Naive B cell (primary cell): ENCODE results near the gene MT3. TPM values are rescaled to one million over a fixed set of nuclear protein-coding genes. Genes with fewer than 3 reads are reported as not detected.
A peak's percentile ranks its signal among the peaks of the same experiment; 100 is the strongest.

Source experiments
- ATAC-seq, 2 donors: fragments of 150-1000 bp; cut with Tn5 transposase; 2 replicates each; pipeline ENCODE4 v1.10.0; 2021; ENCODE audit warnings: low read depth in 2 of 2, mild to moderate bottlenecking in 2 of 2, moderate library complexity in 2 of 2
- DNase-seq: peaks from one replicate; pipeline ENCODE4 v3.0.0; 2022
- H3K27ac Mint-ChIP-seq, 6 donors: one replicate each; pipeline ENCODE4 v1.8.0; 2020 to 2022; ENCODE audit warnings: mild to moderate bottlenecking in 6 of 6, mixed read lengths in 6 of 6, moderate library complexity in 5 of 6, inconsistent platforms in 2 of 6
- H3K27me3 Mint-ChIP-seq, 3 donors: one replicate each; pipeline ENCODE4 v1.8.0; 2021 to 2022; ENCODE audit warnings: mixed read lengths in 3 of 3, mild to moderate bottlenecking in 1 of 3
- H3K36me3 Mint-ChIP-seq, 2 donors: one replicate each; pipeline ENCODE4 v1.8.0; 2020 to 2022; ENCODE audit warnings: mixed read lengths in 2 of 2, inconsistent platforms in 1 of 2, mild to moderate bottlenecking in 1 of 2
- H3K4me1 Mint-ChIP-seq, 3 donors: one replicate each; pipeline ENCODE4 v1.8.0; 2020 to 2022; ENCODE audit warnings: mixed read lengths in 3 of 3, inconsistent platforms in 1 of 3, mild to moderate bottlenecking in 1 of 3, moderate library complexity in 1 of 3
- H3K4me3 Mint-ChIP-seq, 8 donors: one replicate each; pipeline ENCODE4 v1.8.0; 2020 to 2022; ENCODE audit warnings: mild to moderate bottlenecking in 8 of 8, mixed read lengths in 8 of 8, moderate library complexity in 8 of 8, inconsistent platforms in 2 of 8
- H3K9me3 Mint-ChIP-seq, 7 donors: one replicate each; pipeline ENCODE4 v1.8.0; 2020 to 2022; ENCODE audit warnings: mixed read lengths in 7 of 7, mild to moderate bottlenecking in 5 of 7, inconsistent platforms in 2 of 7, moderate library complexity in 1 of 7
- polyA plus RNA-seq, 6 donors: library from polyadenylated mRNA; unstranded; fragments of 300-500 nt; fragmentation: Illumina TruSeq; gene quantifications; one replicate each; pipeline ENCODE4 v1.2.3, GENCODE V29; 2021; ENCODE audit warnings: low read depth in 6 of 6

MT3 gene
- polyA plus RNA-seq, 6 donors from 2014 or later: not detected

- peaks cover 38 to 67% (median 54%) of the 10 kb centered on the region in 3 donors for H3K27me3 Mint-ChIP-seq
- H3K4me1 Mint-ChIP-seq: peaks cover 12 to 16% (median 16%) of the 10 kb centered on the region in 3 donors
- no peak overlapping the region for H3K4me3 Mint-ChIP-seq
- DNase-seq (no peak), ATAC-seq (no peak)
- H3K27ac Mint-ChIP-seq: no peak overlapping the region
- H3K36me3 Mint-ChIP-seq: no peaks in the 10 kb centered on the region
- peaks cover 0 to 17% (median 6%) of the 10 kb centered on the region in 7 donors for H3K9me3 Mint-ChIP-seq
Observed at GRCh38 chr16:56591377-56592060, 2.2 kb downstream of the MT3 start.

DNA sequence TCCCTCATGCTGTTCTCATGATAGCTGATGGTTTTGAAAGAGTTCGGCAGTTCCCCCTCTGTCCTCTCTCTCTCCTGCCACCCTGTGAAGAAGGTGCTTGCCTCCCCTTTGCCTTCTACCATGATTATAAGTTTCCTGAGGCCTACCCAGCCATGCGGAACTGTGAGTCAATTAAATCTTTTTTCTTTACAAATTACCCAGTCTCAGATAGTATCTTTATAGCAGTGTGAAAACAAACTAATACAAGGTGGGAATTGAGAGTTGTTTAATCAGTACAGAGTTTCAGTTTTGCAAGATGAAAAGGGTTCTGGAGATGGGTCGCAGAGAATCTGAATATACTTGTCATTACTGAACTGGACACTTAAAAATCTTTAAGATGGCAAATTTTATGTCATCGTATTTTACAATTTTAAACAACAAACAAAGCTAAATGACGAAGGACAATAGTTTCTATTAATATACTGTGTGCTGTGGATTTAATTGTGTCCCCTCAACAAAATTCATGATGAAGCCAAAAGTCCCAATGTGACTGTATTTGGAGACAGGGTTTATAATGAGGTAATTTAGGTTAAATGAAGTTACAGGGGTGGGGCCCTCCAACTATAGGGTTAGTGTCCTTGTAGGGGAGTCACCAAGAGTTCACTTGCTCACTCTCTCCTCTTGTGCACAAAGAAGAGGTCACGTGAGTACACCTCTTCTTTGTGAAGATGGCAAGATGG lies 4.4 kb downstream of the MT3 start:
- H3K27ac Mint-ChIP-seq: no peak overlapping the region
- ATAC-seq (no peak), DNase-seq (no peak)
- H3K4me1 Mint-ChIP-seq: peaks cover 10 to 15% (median 11%) of the 10 kb centered on the region in 3 donors
- no peaks in the 10 kb centered on the region for H3K36me3 Mint-ChIP-seq
- H3K27me3 Mint-ChIP-seq: peaks cover 38 to 69% (median 46%) of the 10 kb centered on the region in 3 donors
- peaks cover 0 to 23% (median 6%) of the 10 kb centered on the region in 7 donors for H3K9me3 Mint-ChIP-seq
- H3K4me3 Mint-ChIP-seq: no peak overlapping the region

DNA sequence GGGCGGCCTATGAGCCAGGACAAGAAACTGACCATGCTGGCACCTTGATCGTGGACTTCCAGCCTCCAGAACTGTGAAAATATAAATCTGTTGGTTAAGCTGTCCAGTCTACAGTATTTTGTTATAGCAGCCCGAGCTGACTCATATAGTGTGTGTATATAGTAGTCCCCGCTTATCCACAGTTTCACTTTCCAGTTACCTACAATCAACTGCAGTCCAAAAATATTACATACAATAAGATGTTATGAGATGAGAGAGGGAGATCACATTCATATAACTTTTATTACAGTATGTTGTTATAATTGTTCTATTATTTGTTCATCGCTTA lies 4.9 kb downstream of the MT3 start:
- H3K27me3 Mint-ChIP-seq: peaks cover 35 to 67% (median 41%) of the 10 kb centered on the region in 3 donors
- DNase-seq: no peak
- no peak for ATAC-seq
- H3K9me3 Mint-ChIP-seq: peaks cover 0 to 23% (median 6%) of the 10 kb centered on the region in 7 donors
- H3K4me1 Mint-ChIP-seq: peaks cover 8 to 12% (median 8%) of the 10 kb centered on the region in 3 donors
- no peaks in the 10 kb centered on the region for H3K36me3 Mint-ChIP-seq
- no peak overlapping the region for H3K27ac Mint-ChIP-seq
- H3K4me3 Mint-ChIP-seq: no peak overlapping the region

GRCh38 chr16:56600398-56600999 lies 11.2 kb downstream of the MT3 start:
- peak; percentile 18 for DNase-seq
- Mint-ChIP-seq H3K4me3 (peak overlapping the region in 1 of 8 donors; percentile 27), H3K27me3 (peaks cover 18 to 53% (median 35%) of the 10 kb centered on the region in 3 donors), H3K4me1 (peaks cover 0 to 6% (median 4%) of the 10 kb centered on the region in 3 donors), H3K27ac (peak overlapping the region in 1 of 6 donors; percentile 19), H3K36me3 (no peaks in the 10 kb centered on the region), H3K9me3 (peaks cover 0 to 6% (median 2%) of the 10 kb centered on the region in 7 donors)
- peak; percentile 54 to 63 for ATAC-seq

GRCh38 chr16:56601325-56601724 lies 12.0 kb downstream of the MT3 start:
- Mint-ChIP-seq H3K27ac (no peak overlapping the region), H3K36me3 (no peaks in the 10 kb centered on the region), H3K4me1 (peaks cover 0 to 6% (median 4%) of the 10 kb centered on the region in 3 donors), H3K4me3 (no peak overlapping the region), H3K9me3 (peaks cover 0 to 6% (median 2%) of the 10 kb centered on the region in 7 donors), H3K27me3 (peaks cover 18 to 53% (median 35%) of the 10 kb centered on the region in 3 donors)
- DNase-seq (no peak), ATAC-seq (no peak)

- Mint-ChIP-seq H3K27ac (no peak overlapping the region), H3K4me3 (no peak overlapping the region), H3K9me3 (peaks cover 0 to 3% (median 0%) of the 10 kb centered on the region in 7 donors), H3K27me3 (peaks cover 15 to 34% (median 24%) of the 10 kb centered on the region in 3 donors), H3K36me3 (no peaks in the 10 kb centered on the region), H3K4me1 (peaks cover 13 to 23% (median 16%) of the 10 kb centered on the region in 3 donors)
- no peak for ATAC-seq
- DNase-seq: no peak
Observed at GRCh38 chr16:56603589-56603988, 14.3 kb downstream of the MT3 start.

GRCh38 chr16:56604966-56605365 lies 15.6 kb downstream of the MT3 start:
- ATAC-seq (no peak), DNase-seq (no peak)
- Mint-ChIP-seq H3K9me3 (peaks cover 0 to 3% (median 0%) of the 10 kb centered on the region in 7 donors), H3K4me1 (peaks cover 24 to 36% (median 30%) of the 10 kb centered on the region in 3 donors), H3K4me3 (no peak overlapping the region), H3K27me3 (peaks cover 15 to 30% (median 22%) of the 10 kb centered on the region in 3 donors), H3K36me3 (no peaks in the 10 kb centered on the region), H3K27ac (no peak overlapping the region)

- H3K36me3 Mint-ChIP-seq: no peaks in the 10 kb centered on the region
- H3K9me3 Mint-ChIP-seq: peaks cover 0 to 3% (median 0%) of the 10 kb centered on the region in 7 donors
- no peak overlapping the region for H3K27ac Mint-ChIP-seq
- peaks cover 10 to 25% (median 17%) of the 10 kb centered on the region in 3 donors for H3K27me3 Mint-ChIP-seq
- peaks cover 26 to 38% (median 35%) of the 10 kb centered on the region in 3 donors for H3K4me1 Mint-ChIP-seq
- ATAC-seq (no peak), DNase-seq (no peak)
- no peak overlapping the region for H3K4me3 Mint-ChIP-seq
Observed at GRCh38 chr16:56605475-56605874, 16.1 kb downstream of the MT3 start.

- Mint-ChIP-seq H3K9me3 (peaks cover 0 to 3% (median 0%) of the 10 kb centered on the region in 7 donors), H3K4me1 (peaks cover 30 to 41% (median 40%) of the 10 kb centered on the region in 3 donors), H3K4me3 (no peak overlapping the region), H3K36me3 (no peaks in the 10 kb centered on the region), H3K27me3 (peaks cover 8 to 19% (median 11%) of the 10 kb centered on the region in 3 donors), H3K27ac (peak overlapping the region in 2 of 6 donors; percentile 65 to 70)
- no peak for DNase-seq
- ATAC-seq: no peak
Observed at GRCh38 chr16:56606071-56606475, 16.7 kb downstream of the MT3 start.

- Mint-ChIP-seq H3K9me3 (peaks cover 0 to 3% (median 0%) of the 10 kb centered on the region in 7 donors), H3K4me1 (peaks cover 33 to 46% (median 43%) of the 10 kb centered on the region in 3 donors), H3K4me3 (peak overlapping the region in 5 of 8 donors; percentile 8 to 68 (median 28)), H3K36me3 (no peaks in the 10 kb centered on the region), H3K27me3 (peaks cover 7 to 14% (median 8%) of the 10 kb centered on the region in 3 donors), H3K27ac (peak overlapping the region in 3 of 6 donors; percentile 22 to 70 (median 65))
- ATAC-seq (no peak), DNase-seq (no peak)
Observed at GRCh38 chr16:56606476-56607108, 17.3 kb downstream of the MT3 start.

- peaks cover under 1 to 8% (median 8%) of the 10 kb centered on the region in 3 donors for H3K27me3 Mint-ChIP-seq
- peaks cover 0 to 3% (median 0%) of the 10 kb centered on the region in 7 donors for H3K9me3 Mint-ChIP-seq
- DNase-seq: no peak
Observed at GRCh38 chr16:56607109-56607618, 17.8 kb downstream of the MT3 start.

DNA sequence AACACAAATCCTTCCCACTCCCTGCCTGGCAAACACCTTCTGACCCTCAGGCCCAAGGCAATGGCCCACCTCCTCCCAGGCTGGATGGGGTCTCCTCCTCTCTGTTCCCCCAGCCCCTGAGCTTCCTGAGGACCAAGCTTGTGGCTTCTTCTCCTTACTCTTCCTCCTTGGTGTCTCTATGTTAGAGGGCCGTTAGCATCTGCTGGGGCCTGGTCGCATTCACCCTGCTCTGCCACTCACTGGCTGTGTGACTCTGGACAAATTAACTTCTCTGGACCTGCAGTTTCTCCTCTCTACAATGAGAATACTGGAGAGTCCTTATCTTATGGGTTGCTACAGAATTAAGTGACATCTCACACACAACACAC lies 18.3 kb downstream of the MT3 start:
- Mint-ChIP-seq H3K9me3 (peaks cover 0 to 3% (median 0%) of the 10 kb centered on the region in 7 donors), H3K4me3 (peak overlapping the region; percentile 30 to 92 (median 86)), H3K4me1 (peaks cover 33 to 46% (median 43%) of the 10 kb centered on the region in 3 donors), H3K36me3 (no peaks in the 10 kb centered on the region), H3K27me3 (peaks cover 0 to 8% (median 5%) of the 10 kb centered on the region in 3 donors), H3K27ac (peak overlapping the region in 3 of 6 donors; percentile 23 to 96 (median 35))
- no peak for ATAC-seq
- DNase-seq: no peak

More at GRCh38 chr16:56607109-56607618, 17.8 kb downstream of the MT3 start:
- Mint-ChIP-seq H3K36me3 (no peaks in the 10 kb centered on the region), H3K27ac (peak overlapping the region in 2 of 6 donors; percentile 23 to 65), H3K4me3 (peak overlapping the region in 6 of 8 donors; percentile 22 to 92 (median 76)), H3K4me1 (peaks cover 33 to 46% (median 43%) of the 10 kb centered on the region in 3 donors)
- no peak for ATAC-seq
